A673 (cell line): ENCODE data around the gene TMEM184B. TPM values are rescaled to one million over a fixed set of nuclear protein-coding genes. Genes with fewer than 3 reads are reported as not detected.

Experiments
- BruUV-seq: library from RNA; stranded (reverse); fragments of 400-500 nt; replicated peaks from 2 replicates; lab custom pipeline; 2021; lab: Mats Ljungman, UMichigan
- CTCF ChIA-PET: fragments of 300-600 bp; sonication (Branson Sonifier 250); formaldehyde crosslinking; loops from one replicate; lab custom pipeline; 2022; ENCODE audit warnings: antibody characterized with exemption; lab: Charles Lee
- POLR2A ChIA-PET: fragments of 300-600 bp; sonication (Branson Sonifier 250); formaldehyde crosslinking; loops from one replicate; lab custom pipeline; 2022; ENCODE audit warnings: antibody characterized with exemption; ENCODE audit not compliant: low non-redundant PET; lab: Charles Lee
- DNase-seq: peaks from one replicate; pipeline ENCODE4 v3.0.0-alpha.2; 2015; ENCODE audit warnings: low spot score
- H3K27ac ChIP-seq: fragments of 200-600 bp; sonication (generic); 2 replicates; pipeline ENCODE4 v1.5.1; 2016; ENCODE audit warnings: mixed run types, low read depth, mild to moderate bottlenecking, mixed read lengths, antibody characterized with exemption, low read length; ENCODE audit not compliant: poor library complexity, severe bottlenecking
- H3K27me3 ChIP-seq: fragments of 200-600 bp; sonication (generic); replicated peaks from 2 replicates; pipeline ENCODE4 v1.6.1; 2017; ENCODE audit warnings: mixed run types, low read depth, mild to moderate bottlenecking, mixed read lengths, antibody characterized with exemption, low read length; ENCODE audit not compliant: insufficient read depth, poor library complexity
- H3K36me3 ChIP-seq: fragments of 200-600 bp; sonication (generic); 2 replicates; pipeline ENCODE4 v1.6.1; 2016; ENCODE audit warnings: mixed run types, mild to moderate bottlenecking, mixed read lengths, antibody characterized with exemption, low read length; ENCODE audit not compliant: insufficient read depth, poor library complexity, severe bottlenecking
- H3K4me1 ChIP-seq: fragments of 200-600 bp; sonication (generic); 2 replicates; pipeline ENCODE4 v1.6.1; 2017; ENCODE audit warnings: mixed run types, mild to moderate bottlenecking, mixed read lengths, antibody characterized with exemption, low read length; ENCODE audit not compliant: insufficient read depth, poor library complexity, severe bottlenecking
- H3K4me3 ChIP-seq: fragments of 200-600 bp; sonication (generic); 2 replicates; pipeline ENCODE4 v1.5.1; 2016; ENCODE audit warnings: low read depth, mixed run types, mild to moderate bottlenecking, mixed read lengths, low read length; ENCODE audit not compliant: poor library complexity, severe bottlenecking
- H3K9me3 ChIP-seq: fragments of 200-600 bp; sonication (generic); 2 replicates; pipeline ENCODE4 v1.6.1; 2016; ENCODE audit warnings: mixed run types, low read depth, mild to moderate bottlenecking, mixed read lengths, antibody characterized with exemption, low read length; ENCODE audit not compliant: poor library complexity, severe bottlenecking
- CTCF ChIP-seq: fragments of 300-800, 200-600 bp; sonication (generic); conservative IDR thresholded peaks from 2 replicates; pipeline ENCODE4 v1.5.1; 2017; ENCODE audit warnings: low read depth, mild to moderate bottlenecking, antibody characterized with exemption, low read length, moderate library complexity, mixed read lengths
- EZH2 ChIP-seq: fragments of 200-600 bp; sonication (generic); IDR thresholded peaks from 2 replicates; pipeline ENCODE4 v1.6.1; 2017; ENCODE audit warnings: borderline replicate concordance, low read depth, mild to moderate bottlenecking, mixed read lengths, antibody characterized with exemption, low read length; ENCODE audit not compliant: poor library complexity, severe bottlenecking
- intact Hi-C: fragments of 100-400 bp; cut with micrococcal nuclease; formaldehyde crosslinking; loops from one replicate; pipeline ENCODE4 v1.10.0; 2022; ENCODE audit not compliant: unreplicated experiment
- total RNA-seq: library from RNA; stranded (reverse); gene quantifications from 2 replicates; pipeline ENCODE4 v1.2.3, GENCODE V29; 2021

The TMEM184B gene
- total RNA-seq, 1 experiment from 2014 or later, result 50.9 TPM

GRCh38 chr22:38219632-38220031, 53.2 kb downstream of the TMEM184B start:
- CTCF ChIA-PET, result no interaction called here
- no TSS peak for BruUV-seq
- Histone ChIP-seq H3K4me1 (peaks cover 13% of the 10 kb centered on the region), H3K9me3 (no peaks in the 10 kb centered on the region), H3K27me3 (no peaks in the 10 kb centered on the region), H3K36me3 (no peaks in the 10 kb centered on the region), H3K27ac (no peak overlapping the region), H3K4me3 (no peak overlapping the region)
- TF ChIP-seq EZH2 (no peak), CTCF (no peak)
- no peak for DNase-seq
- POLR2A ChIA-PET, result no interaction called here
- intact Hi-C loops, result no loop called here

- Histone ChIP-seq H3K27me3 (no peaks in the 10 kb centered on the region), H3K27ac (peak overlapping the region; percentile 70), H3K4me1 (peaks cover 17% of the 10 kb centered on the region), H3K9me3 (no peaks in the 10 kb centered on the region), H3K4me3 (no peak overlapping the region), H3K36me3 (no peaks in the 10 kb centered on the region)
- no peak for TF ChIP-seq EZH2
- no peak for TF ChIP-seq CTCF
- peak; percentile 73 for DNase-seq
- intact Hi-C loops, result no loop called here
- ChIA-PET POLR2A (no interaction called here), CTCF (interaction anchor here (0.5 kb wide), 1 partner anchor 429 kb away, joined by 5 read pairs; no protein-coding TSS in a partner anchor)
- BruUV-seq, result no TSS peak
Measured at GRCh38 chr22:38218661-38219622, 53.9 kb downstream of the TMEM184B start.

- BruUV-seq, result no TSS peak
- no peaks in the 10 kb centered on the region for H3K27me3 ChIP-seq
- peaks cover 17% of the 10 kb centered on the region for H3K4me1 ChIP-seq
- no peaks in the 10 kb centered on the region for H3K36me3 ChIP-seq
- H3K9me3 ChIP-seq, result no peaks in the 10 kb centered on the region
- CTCF ChIA-PET, result interaction anchor here (0.6 kb wide), 1 partner anchor 365 kb away, joined by 4 read pairs; no protein-coding TSS in a partner anchor
- no peak for TF ChIP-seq CTCF
- TF ChIP-seq EZH2, result no peak
- POLR2A ChIA-PET, result interaction anchor here (0.5 kb wide), 1 partner anchor 13 kb away, joined by 6 read pairs; the partner anchor contains the start of gene MAFF
- no peak for DNase-seq
- intact Hi-C loops, result no loop called here
- no peak overlapping the region for H3K27ac ChIP-seq
- H3K4me3 ChIP-seq, result no peak overlapping the region
Measured at GRCh38 chr22:38215156-38216038, 57.4 kb downstream of the TMEM184B start.
